Inferior parietal cortex (tissue), 1 donor: ENCODE results near the gene TRPM2.

Source experiments
- DNase-seq: peaks from one replicate; pipeline ENCODE4 v3.0.0-alpha.2; 2016; ENCODE audit errors: extremely low spot score

TRPM2 gene

GRCh38 chr21:44483288-44484237 is 130.1 kb downstream of the TRPM2 start:
- DNase-seq, result no peak

GRCh38 chr21:44484498-44485253 is 131.3 kb downstream of the TRPM2 start:
- DNase-seq, result no peak

DNA sequence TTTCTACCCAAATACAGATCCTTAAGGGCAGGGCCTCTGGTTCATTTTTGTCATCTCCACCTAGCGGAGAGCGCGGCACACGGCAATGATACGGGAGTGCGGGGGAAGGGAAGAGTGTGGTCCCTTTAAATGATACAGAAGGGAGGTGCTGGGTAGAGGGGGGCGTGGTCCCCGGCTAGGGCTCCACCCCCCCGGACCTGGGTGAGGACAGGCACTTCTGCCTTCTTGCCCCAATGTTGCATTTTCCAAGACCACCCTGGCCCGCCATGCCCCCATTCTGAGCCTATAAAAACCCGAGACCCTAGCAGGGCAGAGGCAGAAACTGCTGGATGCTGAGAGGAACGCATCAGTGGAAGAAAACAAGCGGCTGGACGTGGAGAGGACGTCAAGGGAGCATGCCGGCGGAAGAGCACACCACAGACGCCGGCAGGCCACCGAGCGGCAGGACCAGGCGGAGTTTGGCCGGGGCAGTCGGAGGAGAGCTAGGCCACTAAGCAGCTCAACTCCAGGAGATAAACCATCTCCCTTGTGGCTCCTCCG is 131.9 kb downstream of the TRPM2 start:
- DNase-seq, result no peak

- DNase-seq, result no peak
These were observed 132.4 kb downstream of the TRPM2 start for GRCh38 chr21:44485796-44486195.

- no peak for DNase-seq
These were observed 132.9 kb downstream of the TRPM2 start for GRCh38 chr21:44486302-44486701.

GRCh38 chr21:44487831-44488230 is 134.4 kb downstream of the TRPM2 start:
- no peak for DNase-seq

DNA sequence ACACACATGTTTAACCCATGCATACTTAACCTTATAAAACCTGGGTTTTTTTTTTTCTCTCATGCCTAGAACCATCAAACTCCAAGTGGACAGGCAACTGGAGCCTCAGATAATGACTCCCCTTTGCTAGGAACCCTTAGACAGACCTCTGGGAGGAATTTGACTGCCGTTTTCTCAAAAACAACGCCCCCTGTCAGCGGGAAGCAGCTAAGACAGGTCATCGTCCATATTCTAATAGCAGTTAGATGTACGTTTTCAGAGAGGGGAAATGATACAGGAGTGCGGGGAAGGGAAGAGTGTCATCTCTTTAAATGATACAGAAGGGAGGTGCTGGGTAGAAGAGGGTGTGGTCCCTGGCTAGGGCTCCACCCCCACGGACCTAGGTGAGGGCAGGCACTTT is 136.5 kb downstream of the TRPM2 start:
- no peak for DNase-seq

GRCh38 chr21:44490405-44490804 is 137.0 kb downstream of the TRPM2 start:
- no peak for DNase-seq

- no peak for DNase-seq
These were observed 137.4 kb downstream of the TRPM2 start for GRCh38 chr21:44490816-44491215.
